ENCODE data around the gene RTN3. TPM values are rescaled to one million over a fixed set of nuclear protein-coding genes. Genes with fewer than 3 reads are reported as not detected.

The RTN3 gene
- total RNA-seq, 1 experiment from 2014 or later = 145 TPM

DNA sequence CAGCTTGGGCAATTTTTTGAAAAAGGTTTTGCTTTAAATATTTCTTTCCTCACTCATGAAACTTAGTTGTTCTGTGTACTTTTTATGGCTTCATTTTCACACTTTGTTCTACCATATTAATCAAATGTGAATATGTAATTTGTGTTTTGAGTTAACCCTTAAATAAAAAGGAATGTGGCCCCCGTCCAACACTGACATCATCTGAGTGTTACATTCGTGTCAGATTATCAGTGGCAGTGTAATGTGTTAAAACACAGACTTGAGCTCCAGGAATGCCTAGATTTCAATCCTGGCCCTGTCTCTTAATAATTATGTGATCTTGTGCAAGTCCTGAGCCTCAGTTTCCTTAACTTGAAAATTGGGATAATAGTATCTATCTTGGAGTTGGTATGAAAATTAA lies 5.6 kb downstream of the RTN3 start:
- H3K9me3 ChIP-seq (ENCODE audit: control insufficient read depth, insufficient read depth, low read depth, low read length) = no peaks in the 10 kb centered on the region
- TF ChIP-seq POLR2AphosphoS5 (IDR thresholded peaks at IDR 0.05; ENCODE audit: low read depth, low read length) (no peak), SIN3A (IDR thresholded peaks at IDR 0.05; ENCODE audit: borderline replicate concordance, insufficient read depth, low read depth, low read length) (no peak), CTCF (IDR thresholded peaks at IDR 0.05) (no peak)
- POLR2A ChIA-PET = no interaction called here
- CTCF ChIA-PET = interaction anchor here (0.6 kb wide), 1 partner anchor 792 kb away, joined by 12 read pairs; no protein-coding TSS in a partner anchor
- no TSS peak for BruUV-seq (replicated peaks)
- no peak overlapping the region for H3K27ac ChIP-seq (ENCODE audit: low read length)
- no peak overlapping the region for H3K4me3 ChIP-seq (ENCODE audit: low read depth in 2 of 2, low read length in 2 of 2)
- intact Hi-C loops (cut with micrococcal nuclease; ENCODE audit: unreplicated experiment) (no loop called here), in situ Hi-C loops (cut with HindIII; ENCODE audit: low pct_unique_long_range_greater_than_20kb, low sequenced_read_pairs) (no loop called here)
- DNase-seq (ENCODE audit: low read depth, low spot score) = no peak
- ATAC-seq = no peak
- H3K27me3 ChIP-seq (ENCODE audit: control insufficient read depth, insufficient read depth, low read length) = no peaks in the 10 kb centered on the region
- peaks cover 14% of the 10 kb centered on the region; the same call in 1 of the 2 replicates for H3K4me1 ChIP-seq (ENCODE audit: control insufficient read depth, insufficient read depth, low read length)
- H3K36me3 ChIP-seq (ENCODE audit: control insufficient read depth, insufficient read depth, low read length) = no peaks in the 10 kb centered on the region

GRCh38 chr11:63687845-63688244 lies 6.5 kb downstream of the RTN3 start:
- ChIA-PET CTCF (no interaction called here), POLR2A (interaction anchor here (0.5 kb wide), 1 partner anchor 38 kb away, joined by 3 read pairs; no protein-coding TSS in a partner anchor)
- in situ Hi-C loops (cut with HindIII; ENCODE audit: low pct_unique_long_range_greater_than_20kb, low sequenced_read_pairs) (no loop called here), intact Hi-C loops (cut with micrococcal nuclease; ENCODE audit: unreplicated experiment) (no loop called here)
- no peaks in the 10 kb centered on the region for H3K27me3 ChIP-seq (ENCODE audit: control insufficient read depth, insufficient read depth, low read length)
- BruUV-seq (replicated peaks) = no TSS peak
- ATAC-seq = no peak
- H3K4me1 ChIP-seq (ENCODE audit: control insufficient read depth, insufficient read depth, low read length) = peaks cover 13% of the 10 kb centered on the region; the same call in 1 of the 2 replicates
- no peaks in the 10 kb centered on the region for H3K36me3 ChIP-seq (ENCODE audit: control insufficient read depth, insufficient read depth, low read length)
- H3K27ac ChIP-seq (ENCODE audit: low read length) = no peak overlapping the region
- H3K9me3 ChIP-seq (ENCODE audit: control insufficient read depth, insufficient read depth, low read depth, low read length) = no peaks in the 10 kb centered on the region
- DNase-seq (ENCODE audit: low read depth, low spot score) = no peak
- H3K4me3 ChIP-seq (ENCODE audit: low read depth in 2 of 2, low read length in 2 of 2) = no peak overlapping the region
- no peak for TF ChIP-seq TCF7L2 (IDR thresholded peaks at IDR 0.05; ENCODE audit: low read depth, low read length)
- TF ChIP-seq, protein P1, sequence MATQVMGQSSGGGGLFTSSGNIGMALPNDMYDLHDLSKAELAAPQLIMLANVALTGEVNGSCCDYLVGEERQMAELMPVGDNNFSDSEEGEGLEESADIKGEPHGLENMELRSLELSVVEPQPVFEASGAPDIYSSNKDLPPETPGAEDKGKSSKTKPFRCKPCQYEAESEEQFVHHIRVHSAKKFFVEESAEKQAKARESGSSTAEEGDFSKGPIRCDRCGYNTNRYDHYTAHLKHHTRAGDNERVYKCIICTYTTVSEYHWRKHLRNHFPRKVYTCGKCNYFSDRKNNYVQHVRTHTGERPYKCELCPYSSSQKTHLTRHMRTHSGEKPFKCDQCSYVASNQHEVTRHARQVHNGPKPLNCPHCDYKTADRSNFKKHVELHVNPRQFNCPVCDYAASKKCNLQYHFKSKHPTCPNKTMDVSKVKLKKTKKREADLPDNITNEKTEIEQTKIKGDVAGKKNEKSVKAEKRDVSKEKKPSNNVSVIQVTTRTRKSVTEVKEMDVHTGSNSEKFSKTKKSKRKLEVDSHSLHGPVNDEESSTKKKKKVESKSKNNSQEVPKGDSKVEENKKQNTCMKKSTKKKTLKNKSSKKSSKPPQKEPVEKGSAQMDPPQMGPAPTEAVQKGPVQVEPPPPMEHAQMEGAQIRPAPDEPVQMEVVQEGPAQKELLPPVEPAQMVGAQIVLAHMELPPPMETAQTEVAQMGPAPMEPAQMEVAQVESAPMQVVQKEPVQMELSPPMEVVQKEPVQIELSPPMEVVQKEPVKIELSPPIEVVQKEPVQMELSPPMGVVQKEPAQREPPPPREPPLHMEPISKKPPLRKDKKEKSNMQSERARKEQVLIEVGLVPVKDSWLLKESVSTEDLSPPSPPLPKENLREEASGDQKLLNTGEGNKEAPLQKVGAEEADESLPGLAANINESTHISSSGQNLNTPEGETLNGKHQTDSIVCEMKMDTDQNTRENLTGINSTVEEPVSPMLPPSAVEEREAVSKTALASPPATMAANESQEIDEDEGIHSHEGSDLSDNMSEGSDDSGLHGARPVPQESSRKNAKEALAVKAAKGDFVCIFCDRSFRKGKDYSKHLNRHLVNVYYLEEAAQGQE (IDR thresholded peaks at IDR 0.05; ENCODE audit: insufficient read depth in 1 of 2, low read depth in 2 of 2, low read length in 1 of 2) = no peak
- TF ChIP-seq POLR2AphosphoS5 (IDR thresholded peaks at IDR 0.05; ENCODE audit: low read depth, low read length) = no peak
- no peak for TF ChIP-seq CTCF (IDR thresholded peaks at IDR 0.05)
- no peak for TF ChIP-seq SIN3A (IDR thresholded peaks at IDR 0.05; ENCODE audit: borderline replicate concordance, insufficient read depth, low read depth, low read length)

All from Panc1 (cell line).